GM12878 (cell line): ENCODE results near the gene SUV39H1. TPM values are rescaled to one million over a fixed set of nuclear protein-coding genes. Genes with fewer than 3 reads are reported as not detected.

Source experiments
- ATAC-seq: fragments of 200-7000 bp; cut with Tn5 transposase; 3 replicates; pipeline ENCODE4 v1.9.1; 2020; ENCODE audit warnings: mild to moderate bottlenecking, moderate library complexity
- BruUV-seq: library from RNA; stranded (reverse); fragments of 400-500 nt; replicated peaks from 2 replicates; lab custom pipeline; 2021; lab: Mats Ljungman, UMichigan
- CTCF ChIA-PET: fragments of 300-600 bp; sonication (Branson Sonifier 250); formaldehyde crosslinking; extraction: SDS; loops from one replicate; lab custom pipeline; 2021; ENCODE audit warnings: inconsistent platforms; lab: Yijun Ruan, JAX
- POLR2A ChIA-PET: fragments of 350-600 bp; formaldehyde crosslinking; extraction: SDS; loops from one replicate; lab custom pipeline; 2021; ENCODE audit warnings: inconsistent platforms; lab: Charles Lee
- RAD21 ChIA-PET: fragments of 300-600 bp; sonication (Branson Sonifier 250); formaldehyde crosslinking; loops from one replicate; lab custom pipeline; 2023; ENCODE audit warnings: antibody characterized with exemption; ENCODE audit not compliant: unreplicated experiment; lab: Charles Lee
- SMC1A ChIA-PET: fragments of 300-600 bp; sonication (Branson Sonifier 250); formaldehyde crosslinking; loops from one replicate; lab custom pipeline; 2023; ENCODE audit not compliant: unreplicated experiment, uncharacterized antibody; lab: Charles Lee
- DNase-seq: peaks from one replicate; pipeline ENCODE4 v3.0.0-alpha.2; 2011; ENCODE audit warnings: low read depth, low spot score
- FAIRE-seq: peaks from 3 replicates; lab custom pipeline; 2011; peaks lifted over from hg19 to GRCh38; lab: Jason Lieb, UNC
- H2AFZ ChIP-seq: 2 replicates; pipeline ENCODE4 v1.6.0; 2011; ENCODE audit warnings: low read depth, low read length, control low read depth; ENCODE audit not compliant: control insufficient read depth
- H3K27ac ChIP-seq: 2 replicates; pipeline ENCODE4 v1.5.1; 2011; ENCODE audit warnings: control low read depth; ENCODE audit not compliant: control insufficient read depth, insufficient read depth
- H3K27me3 ChIP-seq, 2 experiments: replicated peaks in 1 of 2; 2 replicates each; pipeline versions ENCODE4 v1.6.0 to v1.6.1; 2011; ENCODE audit warnings: low read length in 1 of 2; ENCODE audit not compliant: control insufficient read depth in 2 of 2, insufficient read depth in 2 of 2
- H3K36me3 ChIP-seq, 2 experiments: 2 replicates each; pipeline ENCODE4 v1.5.1; 2011; ENCODE audit warnings: low read length in 1 of 2; ENCODE audit not compliant: control insufficient read depth in 2 of 2, insufficient read depth in 2 of 2
- H3K4me1 ChIP-seq: 2 replicates; pipeline ENCODE4 v1.6.1; 2011; ENCODE audit warnings: mild to moderate bottlenecking, low read length, moderate library complexity, mixed read lengths; ENCODE audit not compliant: control insufficient read depth, insufficient read depth
- H3K4me2 ChIP-seq: 2 replicates; pipeline ENCODE4 v1.6.0; 2011; ENCODE audit warnings: control low read depth; ENCODE audit not compliant: control insufficient read depth, insufficient read depth
- H3K4me3 ChIP-seq: fragments of 200-600 bp; sonication (generic); 2 replicates; pipeline ENCODE4 v1.5.1; 2016
- H3K79me2 ChIP-seq: 2 replicates; pipeline ENCODE4 v1.6.0; 2011; ENCODE audit warnings: low read length; ENCODE audit not compliant: control insufficient read depth, insufficient read depth
- H3K9ac ChIP-seq: 2 replicates; pipeline ENCODE4 v1.8.0; 2011; ENCODE audit warnings: low read length, control low read depth, mixed read lengths; ENCODE audit not compliant: control insufficient read depth, insufficient read depth
- H3K9me3 ChIP-seq: replicated peaks from 3 replicates; pipeline ENCODE4 v1.5.1; 2011; ENCODE audit warnings: mild to moderate bottlenecking, low read length; ENCODE audit not compliant: control insufficient read depth, insufficient read depth
- H4K20me1 ChIP-seq: 2 replicates; pipeline ENCODE4 v1.6.0; 2011; ENCODE audit not compliant: control insufficient read depth, insufficient read depth
- BCL11A ChIP-seq: IDR thresholded peaks from 2 replicates; pipeline ENCODE4 v1.6.1; 2011; ENCODE audit warnings: low read depth, low read length
- CEBPB ChIP-seq, 2 experiments: fragments of 150-350 bp in 1 of 2; IDR thresholded peaks; 2 replicates each; pipeline ENCODE4 v1.6.1; 2012 to 2014; ENCODE audit warnings: low read depth in 2 of 2, low read length in 2 of 2, borderline replicate concordance in 1 of 2, inconsistent platforms in 1 of 2
- CHD2 ChIP-seq: IDR thresholded peaks from 2 replicates; pipeline ENCODE4 v1.6.1; 2011; ENCODE audit warnings: low read depth, low read length, improper control_type of control experiment, borderline replicate concordance
- EZH2 ChIP-seq: IDR thresholded peaks from 2 replicates; pipeline ENCODE4 v1.6.1; 2012; ENCODE audit warnings: low read depth, mild to moderate bottlenecking, control low read depth, inconsistent platforms, low read length, borderline replicate concordance; ENCODE audit not compliant: control insufficient read depth
- KDM1A ChIP-seq: fragments of 200-600 bp; sonication (generic); IDR thresholded peaks from 2 replicates; pipeline ENCODE4 v1.6.1; 2016; ENCODE audit warnings: borderline replicate concordance
- PAX8 ChIP-seq: fragments of 450-650 bp; IDR thresholded peaks from 2 replicates; pipeline ENCODE4 v1.6.1; 2017; ENCODE audit warnings: mild to moderate bottlenecking, moderate library complexity
- RAD21 ChIP-seq: IDR thresholded peaks from 2 replicates; pipeline ENCODE4 v1.6.1; 2011; ENCODE audit warnings: mild to moderate bottlenecking, low read depth, low read length, moderate library complexity; ENCODE audit not compliant: insufficient read depth
- RELA ChIP-seq: fragments of 450-650 bp; IDR thresholded peaks from 2 replicates; pipeline ENCODE4 v1.8.0; 2014; ENCODE audit warnings: borderline replicate concordance; ENCODE audit not compliant: partially characterized antibody
- SIN3A ChIP-seq: IDR thresholded peaks from 2 replicates; pipeline ENCODE4 v1.6.1; 2012; ENCODE audit warnings: low read depth, low read length, improper control_type of control experiment
- SRF ChIP-seq, 2 experiments: IDR thresholded peaks; 2 replicates each; pipeline ENCODE4 v1.6.1; 2011; ENCODE audit warnings: low read depth in 2 of 2, low read length in 2 of 2, mild to moderate bottlenecking in 1 of 2, moderate library complexity in 1 of 2
- STAT3 ChIP-seq: IDR thresholded peaks from 2 replicates; pipeline ENCODE4 v1.6.1; 2011; ENCODE audit warnings: low read depth, low read length, improper control_type of control experiment
- WRNIP1 ChIP-seq: IDR thresholded peaks from 2 replicates; pipeline ENCODE4 v1.6.1; 2011; ENCODE audit warnings: low read depth, low read length, improper control_type of control experiment, borderline replicate concordance
- YY1 ChIP-seq: IDR thresholded peaks from 2 replicates; pipeline ENCODE4 v1.6.1; 2011; ENCODE audit warnings: low read depth, mild to moderate bottlenecking, low read length
- ZSCAN29 ChIP-seq: fragments of 450-650 bp; IDR thresholded peaks from 2 replicates; pipeline ENCODE4 v1.6.1; 2017; ENCODE audit warnings: mild to moderate bottlenecking, moderate library complexity
- WGBS: methylation state at CpG from one replicate; pipeline ENCODE4 v1.1.6; 2016; ENCODE audit warnings: low lambda C conversion rate; ENCODE audit not compliant: insufficient replicate concordance, insufficient coverage; ENCODE audit errors: missing lambda C conversion rate; 5-methylcytosine and 5-hydroxymethylcytosine counted together
- in situ Hi-C: fragments of 300-500 bp; cut with MboI; formaldehyde crosslinking; loops from 9 replicates; pipeline ENCODE4 v1.14.3; 2018; ENCODE audit warnings: mixed read lengths
- intact Hi-C: fragments of 100-400 bp; cut with micrococcal nuclease; formaldehyde crosslinking; loops from one replicate; pipeline ENCODE4 v1.14.2; 2022; ENCODE audit not compliant: unreplicated experiment
- polyA plus RNA-seq, 11 experiments: library from polyadenylated mRNA; depleted of rRNA in 4 of 11; unstranded in 6 of 11; stranded (reverse) in 5 of 11; fragments of >200 nt; fragmentation: Nextera tagmentation in 4 of 11; fragmentation: Illumina TruSeq in 1 of 11; extraction: Ambion mirVana in 4 of 11; extraction: Trizol in 1 of 11; gene quantifications; 1 replicate in 1 of 11; 2 replicates in 10 of 11; pipeline versions ENCODE4 v1.2.1 to v1.2.3, GENCODE V29; 2011 to 2016; ENCODE audit warnings: inconsistent platforms in 2 of 11, missing spikeins in 2 of 11, low read depth in 1 of 11
- total RNA-seq, 4 experiments: library from RNA; depleted of rRNA in 3 of 4; stranded (reverse); fragments of >200 nt in 3 of 4; fragmentation: Illumina TruSeq in 1 of 4; extraction: Trizol in 1 of 4; gene quantifications; 2 replicates each; pipeline versions ENCODE4 v1.2.1 to v1.2.3, GENCODE V29; 2013 to 2021
- TF ChIP-seq, protein P1 (sequence below): IDR thresholded peaks from 2 replicates; pipeline ENCODE4 v1.6.1; 2011; ENCODE audit warnings: mild to moderate bottlenecking, low read depth, low read length, moderate library complexity; ENCODE audit not compliant: insufficient replicate concordance

SUV39H1 gene
- total and polyA plus RNA-seq, 10 of the 15 experiments (the other 5 are each of a cell fraction or from before 2014, with no cell fraction given), result 4.9 to 33.2 (median 17.1) TPM

DNA sequence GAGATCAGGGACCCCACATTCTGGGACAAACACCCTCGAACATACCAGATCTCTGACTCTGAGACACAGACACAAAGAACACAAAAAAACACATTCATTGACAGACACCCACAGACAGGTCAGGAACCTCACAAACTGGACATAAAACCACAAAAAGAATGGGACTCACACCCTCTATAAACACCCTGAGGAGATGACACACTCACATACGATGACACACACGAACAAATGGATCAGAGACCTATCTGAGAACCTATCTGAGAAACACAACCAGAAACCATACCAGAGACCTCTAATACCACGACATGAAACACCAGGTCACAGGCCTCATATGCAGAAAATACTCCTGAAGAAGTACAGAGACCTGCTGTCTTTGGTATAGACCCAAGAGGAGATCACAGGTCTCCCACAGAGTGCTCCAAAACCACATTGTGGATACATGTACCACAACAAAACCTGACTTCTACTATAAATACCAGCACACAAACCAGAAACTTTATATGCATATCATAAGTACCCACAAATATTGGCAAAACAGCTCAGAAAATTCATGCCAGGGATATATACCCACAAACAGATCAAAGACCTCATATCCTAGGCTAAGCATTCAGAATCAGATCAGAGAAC is 19.5 kb downstream of the SUV39H1 start:
- RAD21 ChIA-PET, result no interaction called here
- Histone ChIP-seq H3K9ac (no peak overlapping the region), H3K27me3 (no peaks in the 10 kb centered on the region), H3K36me3 (no peaks in the 10 kb centered on the region), H4K20me1 (no peaks in the 10 kb centered on the region)
- POLR2A ChIA-PET, result no interaction called here
- no peak for DNase-seq
- SMC1A ChIA-PET, result no interaction called here
- TF ChIP-seq, protein P1, sequence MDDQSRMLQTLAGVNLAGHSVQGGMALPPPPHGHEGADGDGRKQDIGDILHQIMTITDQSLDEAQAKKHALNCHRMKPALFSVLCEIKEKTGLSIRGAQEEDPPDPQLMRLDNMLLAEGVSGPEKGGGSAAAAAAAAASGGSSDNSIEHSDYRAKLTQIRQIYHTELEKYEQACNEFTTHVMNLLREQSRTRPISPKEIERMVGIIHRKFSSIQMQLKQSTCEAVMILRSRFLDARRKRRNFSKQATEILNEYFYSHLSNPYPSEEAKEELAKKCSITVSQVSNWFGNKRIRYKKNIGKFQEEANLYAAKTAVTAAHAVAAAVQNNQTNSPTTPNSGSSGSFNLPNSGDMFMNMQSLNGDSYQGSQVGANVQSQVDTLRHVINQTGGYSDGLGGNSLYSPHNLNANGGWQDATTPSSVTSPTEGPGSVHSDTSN, result no peak
- TF ChIP-seq STAT3, result no peak
- no peak for TF ChIP-seq CEBPB (IDR thresholded peaks at IDR 0.05; ENCODE audit: borderline replicate concordance in 1 of 2, low read depth in 2 of 2, low read length in 2 of 2)
- TF ChIP-seq RAD21, result no peak
- TF ChIP-seq RELA, result no peak
- no peak for TF ChIP-seq PAX8
- no peak for TF ChIP-seq BCL11A
- TF ChIP-seq ZSCAN29, result no peak
- TF ChIP-seq CHD2, result no peak
- TF ChIP-seq KDM1A, result no peak
- no peak for TF ChIP-seq EZH2
- TF ChIP-seq YY1, result no peak
- no peak for TF ChIP-seq WRNIP1
- TF ChIP-seq SIN3A, result no peak
- no peak for TF ChIP-seq SRF (IDR thresholded peaks at IDR 0.05; ENCODE audit: low read depth in 2 of 2, low read length in 2 of 2)
- TF ChIP-seq, all 136 proteins: peak for 0
- CTCF ChIA-PET, result no interaction called here
- Histone ChIP-seq H3K4me2 (no peak overlapping the region), H3K9me3 (no peaks in the 10 kb centered on the region; the same call in 2 of the 3 replicates), H3K4me3 (no peak overlapping the region), H3K4me1 (no peaks in the 10 kb centered on the region), H3K79me2 (no peaks in the 10 kb centered on the region), H3K27ac (no peak overlapping the region), H2AFZ (no peak overlapping the region)
- ATAC-seq (no peak), FAIRE-seq (no peak)
- in situ Hi-C loops (no loop called here), intact Hi-C loops (no loop called here)
- BruUV-seq, result no TSS peak
- WGBS, result 27% methylated on average over 4 of the region's 4 CpGs
